Inferior parietal cortex (tissue), 1 donor: ENCODE data around the gene PAPPA.
A peak's percentile ranks its signal among the peaks of the same experiment; 100 is the strongest.

Experiments
- DNase-seq: peaks from one replicate; pipeline ENCODE4 v3.0.0-alpha.2; 2016; ENCODE audit errors: extremely low spot score

Gene PAPPA

DNA sequence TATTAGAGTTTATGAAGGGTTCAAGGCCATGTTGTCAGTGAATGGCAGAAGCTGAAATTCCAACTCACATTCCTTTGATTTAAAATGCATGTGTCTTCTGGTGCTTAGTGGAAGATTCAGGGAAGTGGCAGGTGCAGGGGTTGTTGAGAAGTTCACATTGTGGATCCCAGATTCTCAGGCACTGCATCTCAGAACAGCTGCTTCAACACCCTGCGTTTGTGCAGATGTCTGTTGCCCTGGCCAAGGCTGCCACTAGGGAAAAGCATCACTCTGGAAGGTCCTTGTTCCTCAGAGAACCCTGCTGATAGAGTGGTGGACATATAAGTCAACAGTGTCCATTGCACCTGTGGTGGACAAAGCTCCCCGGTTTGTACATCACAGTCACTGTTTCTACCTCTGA lies 162.7 kb downstream of the PAPPA start:
- DNase-seq = no peak

DNA sequence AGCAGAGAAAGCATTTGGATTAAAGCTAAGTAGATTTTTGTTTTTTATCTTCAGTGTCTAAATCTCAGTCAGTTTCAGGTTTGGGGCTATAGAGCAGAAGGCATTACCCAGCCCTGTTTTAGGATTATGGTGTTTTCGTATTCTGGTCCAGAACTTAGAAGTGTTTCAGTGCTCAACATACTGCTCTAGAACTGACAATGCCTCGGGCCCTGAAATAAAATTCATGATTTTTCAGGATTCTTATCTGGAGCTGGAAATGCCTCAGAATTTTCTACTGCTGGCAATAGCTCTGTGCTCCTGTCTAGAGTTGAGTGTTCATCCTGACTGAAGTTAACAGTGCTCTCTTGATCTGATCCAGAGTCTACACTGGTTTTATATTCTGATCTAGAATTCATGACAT lies 163.9 kb downstream of the PAPPA start:
- no peak for DNase-seq

DNA sequence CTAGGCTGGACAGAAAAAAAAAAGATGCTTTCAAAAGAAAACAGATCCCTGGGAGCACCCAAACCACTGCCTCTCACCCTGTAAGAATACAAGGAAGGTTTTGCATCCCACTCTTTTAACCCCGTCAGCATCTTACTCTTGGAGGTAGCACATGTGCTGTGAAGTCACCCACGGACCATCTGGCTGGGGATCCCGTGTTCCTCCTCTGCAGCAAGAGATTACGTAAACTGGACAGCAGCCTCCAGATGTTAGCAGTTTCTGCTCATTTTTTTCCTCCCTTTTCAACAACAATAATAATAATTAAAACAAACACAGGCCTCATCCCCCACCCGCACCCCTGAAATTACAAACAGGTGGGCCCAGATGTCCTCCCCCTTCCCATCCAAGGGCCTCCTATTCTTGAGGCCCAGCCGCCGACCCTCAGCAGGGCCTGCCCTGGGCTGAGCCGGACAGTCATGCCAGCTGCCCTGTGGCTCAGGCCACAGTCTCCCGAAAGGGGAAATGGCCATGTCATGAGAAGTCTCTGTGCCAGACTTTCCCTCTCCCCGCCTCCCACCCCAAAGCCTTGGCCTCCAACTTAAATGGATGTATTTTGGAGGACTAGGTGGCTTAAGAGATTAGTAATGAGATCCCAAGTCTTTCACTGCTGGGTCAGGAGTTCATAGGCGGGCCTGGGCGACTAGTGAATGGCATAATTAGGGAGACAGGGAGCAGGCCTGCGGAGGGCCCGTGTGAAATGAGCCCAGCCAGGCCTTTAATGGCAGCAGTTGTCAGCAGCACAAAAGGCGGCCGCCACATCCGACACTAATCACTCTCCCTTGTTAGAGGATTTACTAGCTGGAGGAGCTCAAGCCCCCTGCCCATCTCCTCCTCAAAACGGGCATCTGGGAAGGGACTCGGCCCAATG lies 165.1 kb downstream of the PAPPA start:
- DNase-seq = peak; percentile 38

DNA sequence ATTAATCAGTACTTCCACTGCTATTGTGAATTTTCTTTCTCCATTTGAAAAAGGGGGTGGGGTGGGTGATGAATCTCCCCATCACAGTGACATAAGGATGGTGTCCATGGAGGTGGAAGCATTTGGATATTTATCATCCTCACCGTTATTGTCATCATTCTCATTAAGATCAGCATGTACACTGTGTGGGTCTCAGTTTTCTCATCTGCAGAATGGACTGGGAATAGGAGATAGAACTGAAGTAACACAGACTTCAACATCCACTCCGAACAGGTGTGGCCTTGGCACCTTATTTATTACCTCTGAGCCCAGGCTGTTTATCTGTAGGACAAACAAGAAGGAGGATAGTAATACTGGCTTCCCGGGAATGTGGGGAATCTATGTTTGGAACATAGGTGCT lies 165.9 kb downstream of the PAPPA start:
- no peak for DNase-seq

DNA sequence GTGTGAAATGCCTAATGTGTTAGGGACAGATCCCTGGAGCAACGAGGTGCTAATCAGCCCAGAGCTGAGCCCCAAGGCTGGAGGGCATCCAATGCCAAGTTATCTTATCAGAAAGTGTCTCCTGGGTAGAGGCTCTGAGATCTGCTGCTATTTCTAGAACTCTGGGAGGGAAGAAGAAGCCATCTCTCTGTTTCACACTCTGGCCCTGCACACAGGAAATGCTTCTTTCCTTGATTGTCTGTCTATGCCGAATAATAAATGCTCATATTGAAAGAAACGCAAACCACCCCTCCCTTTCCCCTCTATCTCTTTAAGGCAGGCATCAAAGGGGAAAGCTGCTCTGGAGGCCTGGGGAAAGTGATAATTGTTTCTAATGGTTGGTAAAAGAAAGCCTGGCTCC lies 166.7 kb downstream of the PAPPA start:
- no peak for DNase-seq

DNA sequence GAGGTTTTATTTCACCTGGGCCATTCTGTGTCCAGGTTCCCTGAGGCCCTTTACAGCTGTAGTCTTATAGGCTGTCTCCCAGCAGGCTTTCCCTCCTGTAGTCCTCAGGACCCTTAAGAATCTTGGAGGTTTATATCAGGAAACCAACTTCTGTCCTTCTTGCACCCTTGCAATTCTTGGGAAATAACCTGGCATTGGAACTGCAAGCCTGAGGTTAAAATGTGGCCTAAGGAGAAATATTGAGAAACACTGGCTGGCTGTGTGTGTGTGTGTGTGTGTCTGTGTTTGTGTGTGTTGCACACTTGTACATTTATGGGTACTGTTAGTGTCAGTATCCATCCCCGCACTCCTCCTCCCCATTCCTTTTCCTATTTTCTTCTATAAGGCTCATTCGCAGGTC lies 168.9 kb downstream of the PAPPA start:
- DNase-seq = no peak

DNA sequence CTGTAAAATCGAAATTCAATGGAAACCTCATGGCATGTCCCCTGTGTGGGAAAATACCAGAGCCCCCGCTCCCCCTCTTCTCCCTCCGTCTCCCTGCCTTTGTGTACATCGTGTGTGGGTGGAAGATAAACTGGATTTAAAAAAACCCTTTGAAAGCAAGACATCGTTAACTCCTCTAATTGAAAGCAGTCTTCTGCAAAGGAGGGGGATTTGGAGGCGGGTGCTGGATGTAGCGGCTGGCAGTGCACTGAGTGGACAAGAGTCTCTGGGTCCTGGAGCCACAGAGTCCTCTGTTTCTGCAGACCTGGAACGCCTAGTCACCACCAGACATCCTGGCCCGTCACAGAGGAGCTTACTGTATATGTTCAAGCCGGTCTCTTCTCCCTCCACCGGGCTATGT lies 169.4 kb downstream of the PAPPA start:
- DNase-seq = no peak

DNA sequence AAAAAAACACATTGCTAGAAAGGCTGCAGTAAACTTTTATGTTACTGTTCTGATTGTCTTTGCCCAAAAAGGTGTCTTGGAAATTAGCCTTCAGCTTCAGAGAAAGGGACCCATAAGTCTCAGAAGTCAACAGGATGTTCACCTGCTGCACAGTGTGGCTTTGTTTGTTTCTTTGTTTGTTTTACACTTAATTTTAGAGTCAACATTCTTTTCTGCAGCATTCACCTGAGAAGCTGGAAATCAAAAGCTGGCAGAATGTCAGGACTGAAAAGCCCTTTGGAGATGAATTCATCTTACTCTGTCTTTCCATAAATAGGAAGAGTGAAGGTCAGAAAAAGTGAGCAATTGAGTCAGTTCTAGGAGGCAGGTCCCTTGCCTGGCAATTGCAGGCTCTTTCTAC lies 170.0 kb downstream of the PAPPA start:
- no peak for DNase-seq

DNA sequence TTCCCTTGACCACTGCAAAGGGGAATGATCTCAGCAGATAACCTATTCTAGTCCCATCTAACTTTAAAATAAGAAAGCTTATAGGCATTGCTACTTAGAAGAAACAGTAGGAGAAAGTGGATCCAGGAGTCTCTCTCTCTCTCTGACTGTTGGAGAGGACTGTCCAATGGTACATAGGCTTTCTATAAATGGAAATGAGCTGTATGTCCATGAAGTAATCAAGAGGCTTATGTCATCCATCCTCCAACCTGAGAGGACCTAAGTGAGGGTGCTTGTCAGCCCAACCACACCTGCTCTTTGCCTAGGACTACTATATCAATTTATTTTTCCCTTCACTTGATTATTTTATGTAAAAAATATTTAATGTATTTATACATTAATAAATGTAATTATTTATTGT lies 172.3 kb downstream of the PAPPA start:
- no peak for DNase-seq

DNA sequence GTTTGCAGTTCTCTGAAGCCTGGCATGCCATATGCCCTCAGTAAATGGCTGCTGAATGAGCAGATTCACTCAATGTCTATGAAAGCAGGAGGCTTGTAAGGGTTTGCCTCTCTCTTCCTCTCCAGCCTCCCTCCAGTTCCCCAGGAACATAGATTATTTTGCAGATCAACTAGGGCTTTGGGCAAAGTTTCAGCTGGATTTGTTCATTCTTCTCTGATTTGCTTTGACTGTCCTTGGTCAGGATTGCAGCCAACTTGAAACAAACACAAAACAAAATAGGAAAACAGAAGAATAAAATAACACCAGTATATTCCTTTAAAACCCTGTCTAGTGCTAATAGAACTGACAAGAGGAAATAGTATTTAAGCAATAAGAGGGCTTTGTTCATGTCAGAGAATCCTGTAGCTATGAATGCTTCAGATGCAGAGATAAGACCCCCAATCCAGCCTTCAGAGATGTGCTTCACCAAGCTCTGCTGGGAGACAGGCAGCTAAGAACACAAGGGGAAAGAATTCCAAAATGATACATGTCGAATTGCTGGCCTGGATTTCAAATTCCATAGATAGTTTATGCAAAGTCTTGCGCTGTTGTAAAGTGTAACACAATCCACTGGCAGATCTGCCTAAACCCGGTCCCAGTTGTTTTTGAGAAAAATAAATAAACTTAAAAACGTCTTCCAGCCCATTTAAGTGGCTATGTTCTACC lies 174.3 kb downstream of the PAPPA start:
- DNase-seq = no peak

DNA sequence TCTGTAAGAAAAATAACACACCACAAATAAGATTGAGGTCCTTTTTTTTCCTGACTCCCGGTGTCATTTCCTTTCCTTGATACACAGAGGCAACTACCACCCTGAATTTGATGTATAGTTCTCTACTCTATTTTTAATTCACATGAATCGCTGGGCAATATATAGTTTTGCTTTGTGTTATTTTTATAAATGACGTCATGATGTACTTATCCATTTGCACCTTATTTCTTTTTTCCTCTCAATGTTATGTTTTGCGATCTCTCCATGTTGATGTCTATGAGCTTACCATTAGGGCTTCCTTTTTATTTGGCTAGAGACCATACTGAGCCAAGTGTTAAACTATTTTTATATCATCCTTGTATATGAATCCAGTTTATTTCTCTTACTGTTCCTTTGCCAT lies 175.9 kb downstream of the PAPPA start:
- DNase-seq = no peak

DNA sequence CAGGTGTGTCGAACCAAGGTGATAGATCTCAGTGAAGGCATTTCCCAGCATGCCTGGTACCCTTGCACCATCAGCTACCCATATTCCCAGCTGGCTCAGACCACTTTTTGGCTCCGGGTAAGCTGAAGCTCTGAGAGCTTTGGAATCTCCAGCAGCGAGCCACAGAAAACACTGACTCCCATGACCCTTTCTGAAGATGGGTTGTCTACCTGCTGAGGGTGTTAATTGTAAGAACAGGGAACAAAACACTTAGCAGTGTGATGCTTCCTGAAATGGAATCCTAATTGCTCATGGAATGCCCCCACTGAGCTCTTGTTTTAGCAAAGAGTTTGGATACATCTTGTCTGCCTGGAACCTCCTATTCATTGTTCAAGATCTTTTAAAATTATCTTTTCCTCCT lies 177.7 kb downstream of the PAPPA start:
- DNase-seq = no peak

DNA sequence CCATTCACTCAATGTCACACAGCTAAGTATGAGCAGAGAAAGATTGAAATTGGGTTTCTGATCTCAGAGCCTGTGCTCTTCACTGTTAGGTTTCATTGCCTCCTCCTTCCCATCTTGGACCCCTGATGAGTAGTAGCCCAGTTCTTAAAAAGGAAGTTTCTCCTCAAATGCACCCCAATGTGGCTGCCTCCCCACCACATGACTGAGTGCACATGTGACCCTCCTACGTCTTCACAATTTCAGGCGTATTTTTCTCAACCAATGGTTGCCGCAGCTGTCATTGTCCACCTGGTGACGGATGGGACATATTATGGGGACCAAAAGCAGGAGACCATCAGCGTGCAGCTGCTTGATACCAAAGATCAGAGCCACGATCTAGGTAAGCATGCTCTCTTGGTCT lies 178.5 kb downstream of the PAPPA start:
- no peak for DNase-seq

DNA sequence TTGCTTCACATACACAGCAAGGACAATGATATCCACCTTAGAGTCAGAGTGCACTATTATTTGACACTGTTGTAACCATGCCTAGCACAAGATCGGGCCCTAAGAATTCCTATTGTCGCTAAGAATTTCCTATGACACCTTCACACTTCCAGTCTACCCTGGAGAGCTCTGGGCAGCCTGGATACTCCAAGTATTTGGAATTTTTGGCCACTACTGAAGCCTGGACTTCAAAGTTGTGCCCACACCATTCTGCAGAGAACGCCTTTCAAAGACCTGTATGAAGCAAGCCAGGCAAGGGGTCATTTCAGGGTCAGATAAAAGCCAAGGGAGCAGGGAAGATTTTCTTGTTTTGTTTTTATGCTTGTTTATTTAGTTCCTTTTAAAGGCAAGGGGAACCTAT lies 179.7 kb downstream of the PAPPA start:
- no peak for DNase-seq

DNA sequence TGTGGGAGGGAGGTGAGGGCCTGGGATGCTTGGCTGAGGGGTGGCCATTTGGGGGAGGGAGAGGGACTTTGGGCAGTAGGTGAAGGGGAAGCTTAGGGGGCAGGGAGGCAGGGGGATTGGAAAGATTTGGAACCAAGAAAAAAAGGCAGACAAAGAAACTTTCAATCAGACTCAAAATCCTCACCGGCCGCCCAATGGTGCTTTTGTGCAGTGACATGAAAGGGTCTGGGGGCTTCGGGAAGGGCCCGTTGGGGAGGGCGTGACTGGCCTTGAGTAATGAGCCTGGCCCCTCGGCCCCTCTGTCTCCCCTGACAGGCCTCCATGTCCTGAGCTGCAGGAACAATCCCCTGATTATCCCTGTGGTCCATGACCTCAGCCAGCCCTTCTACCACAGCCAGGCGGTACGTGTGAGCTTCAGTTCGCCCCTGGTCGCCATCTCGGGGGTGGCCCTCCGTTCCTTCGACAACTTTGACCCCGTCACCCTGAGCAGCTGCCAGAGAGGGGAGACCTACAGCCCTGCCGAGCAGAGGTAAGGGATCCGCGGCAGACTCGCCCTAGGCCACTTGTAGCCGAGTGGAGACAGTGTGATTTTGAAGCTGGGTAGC lies 181.1 kb downstream of the PAPPA start:
- no peak for DNase-seq

DNA sequence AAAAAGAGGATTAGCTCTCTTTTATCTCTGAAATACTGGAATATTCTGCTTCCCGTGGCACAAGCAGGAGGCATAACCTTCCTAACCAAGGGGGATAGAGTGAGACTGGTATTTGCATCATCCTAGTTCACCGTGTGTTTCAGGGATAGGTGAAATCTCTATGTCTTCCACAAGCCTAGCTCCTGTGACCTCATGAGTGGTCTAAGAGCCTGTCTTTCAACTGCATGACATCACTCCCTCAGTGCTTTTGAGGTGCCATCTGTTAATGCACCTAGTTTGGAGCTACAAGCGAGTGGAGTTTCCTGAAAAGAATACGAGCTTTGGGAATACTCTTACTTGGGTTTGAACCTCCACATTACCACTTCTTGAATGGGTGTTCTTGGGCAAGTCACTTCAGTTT lies 181.8 kb downstream of the PAPPA start:
- no peak for DNase-seq

DNA sequence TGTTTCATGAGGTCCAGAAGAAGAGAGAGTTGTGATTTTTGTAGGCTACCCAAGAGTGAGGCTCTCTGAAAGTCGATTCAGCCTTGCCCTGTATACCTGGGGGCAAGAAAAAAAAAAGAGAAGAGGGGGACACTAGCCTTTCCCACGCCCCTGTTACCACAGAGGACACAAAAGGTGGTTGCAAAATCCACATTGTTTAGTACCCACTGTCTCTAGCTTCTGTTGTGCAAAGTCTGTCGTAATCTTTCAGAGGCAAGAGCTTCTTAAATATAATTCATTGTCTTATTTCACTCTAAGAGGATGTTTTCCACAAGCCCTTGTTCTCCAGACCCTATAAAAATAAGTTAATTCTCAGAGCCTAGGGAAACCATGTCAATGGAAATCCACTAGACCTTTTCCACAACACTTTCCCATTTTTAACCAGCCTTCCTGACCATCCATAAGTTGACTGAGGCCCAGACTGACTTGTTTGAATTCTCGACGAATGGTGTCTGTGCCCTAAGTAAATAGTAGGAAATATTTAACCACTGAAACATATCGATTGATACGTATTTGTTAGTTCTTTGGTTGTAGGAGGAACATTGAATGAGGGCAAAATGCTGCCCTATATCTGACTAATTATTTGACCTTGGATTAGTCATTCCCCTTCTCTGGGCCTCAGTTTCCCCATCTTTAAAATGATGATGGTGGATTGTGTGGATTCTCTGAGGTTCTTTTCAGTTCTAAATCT lies 182.7 kb downstream of the PAPPA start:
- DNase-seq = no peak

DNA sequence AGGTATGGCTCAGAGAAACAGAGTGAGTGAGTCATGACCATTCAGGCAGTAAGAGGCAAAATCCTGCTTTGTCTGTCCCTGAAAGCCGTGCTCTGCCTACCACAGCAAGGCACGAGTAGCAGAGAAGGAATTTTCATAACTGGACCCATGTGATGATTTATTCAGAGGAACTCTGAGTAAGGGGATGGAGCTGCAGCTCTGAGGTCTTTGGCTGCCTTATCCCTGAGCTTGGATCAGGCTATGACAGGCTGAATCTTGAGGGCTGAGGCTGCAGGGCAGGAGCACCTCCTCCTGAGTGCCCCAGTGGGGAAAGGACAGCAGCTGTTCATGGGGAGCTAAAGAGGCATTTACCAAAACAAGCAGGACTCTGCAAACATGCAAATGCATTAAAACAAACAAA lies 183.4 kb downstream of the PAPPA start:
- DNase-seq = no peak

DNA sequence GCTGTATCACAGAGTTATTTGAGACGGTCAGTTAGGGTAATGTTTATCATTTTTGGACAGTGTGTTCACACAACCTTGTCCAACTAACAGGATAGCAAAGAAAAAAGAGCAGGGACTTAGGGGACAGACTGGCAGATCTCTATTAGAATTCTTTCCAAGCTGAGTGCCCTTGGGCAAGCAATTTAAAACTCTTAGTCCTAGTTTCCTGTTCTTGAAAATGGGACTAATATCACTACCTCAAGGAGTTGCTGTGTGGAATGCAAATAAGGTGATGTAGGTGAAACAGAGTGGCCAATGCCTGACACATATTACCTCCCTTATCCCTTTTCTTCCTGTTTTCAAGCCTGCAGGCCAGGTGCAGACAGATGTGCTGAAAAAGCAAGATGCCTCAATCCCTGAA lies 186.7 kb downstream of the PAPPA start:
- no peak for DNase-seq

DNA sequence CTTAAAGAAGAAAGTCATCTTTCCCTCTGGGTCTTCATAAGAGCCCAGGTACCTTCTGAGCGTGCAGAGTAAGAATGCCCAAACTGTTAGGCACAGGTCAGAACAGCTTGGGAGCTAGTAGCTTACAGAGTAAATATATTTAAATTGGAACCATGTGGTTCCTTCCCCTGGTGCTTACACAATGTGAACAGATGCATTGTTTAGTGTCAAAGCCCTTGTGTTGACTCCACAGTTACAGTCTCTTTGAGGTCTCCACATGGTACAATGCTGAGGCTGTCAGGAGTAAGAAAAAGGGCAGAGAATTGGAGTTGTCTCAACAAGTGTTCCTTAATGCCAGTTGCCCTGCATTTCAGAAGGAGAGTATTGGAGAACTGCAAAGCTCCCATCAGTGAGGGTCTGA lies 188.5 kb downstream of the PAPPA start:
- DNase-seq = no peak

DNA sequence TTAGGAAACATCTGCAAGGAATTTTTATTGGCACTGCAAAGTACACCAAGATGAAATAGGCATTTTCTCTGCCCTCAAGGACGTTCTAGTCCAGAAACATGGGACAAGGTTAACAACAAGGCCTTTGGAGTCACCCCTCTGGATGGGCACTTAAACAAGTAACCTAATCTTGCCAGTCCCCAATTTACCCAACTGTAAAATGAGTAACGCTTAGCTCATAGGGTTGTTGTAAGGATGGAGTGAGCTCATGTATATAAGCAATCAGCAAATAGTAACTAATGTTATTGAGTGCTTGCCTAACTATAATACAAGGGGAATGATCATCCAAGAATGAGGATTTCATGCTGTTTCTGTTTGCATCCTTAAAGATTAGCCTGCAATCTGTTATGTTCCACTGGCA lies 189.3 kb downstream of the PAPPA start:
- no peak for DNase-seq

DNA sequence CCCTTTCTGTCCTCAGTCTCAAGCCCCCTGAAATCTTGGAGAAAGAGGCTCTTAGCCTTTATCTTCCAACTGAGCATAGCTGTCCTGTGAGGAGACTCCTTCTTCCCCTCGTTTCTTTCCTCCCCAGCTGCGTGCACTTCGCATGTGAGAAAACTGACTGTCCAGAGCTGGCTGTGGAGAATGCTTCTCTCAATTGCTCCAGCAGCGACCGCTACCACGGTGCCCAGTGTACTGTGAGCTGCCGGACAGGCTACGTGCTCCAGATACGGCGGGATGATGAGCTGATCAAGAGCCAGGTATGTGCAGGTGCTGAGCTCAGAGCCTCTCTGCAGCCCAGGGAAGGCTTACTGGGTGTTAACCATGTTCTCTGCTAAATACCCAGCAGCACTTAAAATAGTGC lies 190.8 kb downstream of the PAPPA start:
- DNase-seq = no peak
